GM19043 (cell line): Measurements from ENCODE around the gene ZFHX2.

ENCODE experiments used
- ATAC-seq: cut with Tn5 transposase; IDR thresholded peaks from one replicate; pipeline ENCODE4 v1.9.1; 2021; ENCODE audit warnings: low read depth; ENCODE audit not compliant: unreplicated experiment

Gene ZFHX2

GRCh38 chr14:23573384-23574015 is 21.9 kb upstream of the ZFHX2 start:
- no peak for ATAC-seq

- no peak for ATAC-seq
Measured at GRCh38 chr14:23572836-23573235, 21.3 kb upstream of the ZFHX2 start.

- no peak for ATAC-seq
Measured at GRCh38 chr14:23572524-23572828, 20.9 kb upstream of the ZFHX2 start.

GRCh38 chr14:23571701-23572523 is 20.3 kb upstream of the ZFHX2 start:
- ATAC-seq: no peak

GRCh38 chr14:23570806-23571483 is 19.4 kb upstream of the ZFHX2 start:
- no peak for ATAC-seq

GRCh38 chr14:23569443-23570151 is 18.0 kb upstream of the ZFHX2 start:
- no peak for ATAC-seq

GRCh38 chr14:23568600-23569331 is 17.2 kb upstream of the ZFHX2 start:
- no peak for ATAC-seq

- no peak for ATAC-seq
Measured at GRCh38 chr14:23568021-23568599, 16.5 kb upstream of the ZFHX2 start.

- peak; percentile 82 for ATAC-seq
Measured at GRCh38 chr14:23567186-23568020, 15.8 kb upstream of the ZFHX2 start, which contains the start of gene AP1G2. AP1G2 (minus strand) TSS chr14:23567791; CDS start chr14:23567314, 477 bp downstream.

GRCh38 chr14:23566778-23567185 is 15.2 kb upstream of the ZFHX2 start:
- ATAC-seq: peak; percentile 7

GRCh38 chr14:23566112-23566777 is 14.7 kb upstream of the ZFHX2 start:
- ATAC-seq: no peak

- ATAC-seq: no peak
Measured at GRCh38 chr14:23565626-23566025, 14.1 kb upstream of the ZFHX2 start.

GRCh38 chr14:23564876-23565275 is 13.3 kb upstream of the ZFHX2 start:
- ATAC-seq: no peak

- ATAC-seq: no peak
Measured at GRCh38 chr14:23564181-23564812, 12.7 kb upstream of the ZFHX2 start.

GRCh38 chr14:23563473-23564180 is 12.1 kb upstream of the ZFHX2 start:
- ATAC-seq: no peak

GRCh38 chr14:23562822-23563472 is 11.4 kb upstream of the ZFHX2 start:
- ATAC-seq: no peak
